Fibroblast of the aortic adventitia (primary cell): Measurements from ENCODE around the gene CDH12. TPM values are rescaled to one million over a fixed set of nuclear protein-coding genes. Genes with fewer than 3 reads are reported as not detected.

Experiments used
- DNase-seq: peaks from one replicate; pipeline ENCODE4 v3.0.0-alpha.2; 2010; ENCODE audit warnings: low read depth
- H3K4me3 ChIP-seq: 2 replicates; pipeline ENCODE4 v1.5.1; 2011; ENCODE audit warnings: low read depth, mild to moderate bottlenecking, control low read depth, low read length, moderate library complexity
- CTCF ChIP-seq: IDR thresholded peaks from 2 replicates; pipeline ENCODE4 v1.5.1; 2011; ENCODE audit warnings: mild to moderate bottlenecking, low read length, control low read depth, inconsistent platforms; ENCODE audit not compliant: insufficient read depth
- total RNA-seq: library from RNA; depleted of rRNA; stranded (reverse); fragments of >200 nt; gene quantifications from 2 replicates; pipeline ENCODE4 v1.2.3, GENCODE V29; 2012; ENCODE audit warnings: low replicate concordance

Gene CDH12
- total RNA-seq, 1 donor: 0.09 TPM

- DNase-seq: no peak
- no peak for TF ChIP-seq CTCF
- H3K4me3 ChIP-seq: no peak overlapping the region
Observed at GRCh38 chr5:22480305-22480704, 372.8 kb downstream of the CDH12 start.

GRCh38 chr5:22473886-22474285 is 379.3 kb downstream of the CDH12 start:
- TF ChIP-seq CTCF: no peak
- H3K4me3 ChIP-seq: no peak overlapping the region
- DNase-seq: no peak

- no peak overlapping the region for H3K4me3 ChIP-seq
- no peak for TF ChIP-seq CTCF
- DNase-seq: no peak
Observed at GRCh38 chr5:22471154-22471553, 382.0 kb downstream of the CDH12 start.

GRCh38 chr5:22470408-22470807 is 382.7 kb downstream of the CDH12 start:
- no peak for DNase-seq
- TF ChIP-seq CTCF: no peak
- no peak overlapping the region for H3K4me3 ChIP-seq

GRCh38 chr5:22465616-22466015 is 387.5 kb downstream of the CDH12 start:
- no peak for DNase-seq
- H3K4me3 ChIP-seq: no peak overlapping the region
- TF ChIP-seq CTCF: no peak

- no peak for DNase-seq
- no peak overlapping the region for H3K4me3 ChIP-seq
- TF ChIP-seq CTCF: no peak
Observed at GRCh38 chr5:22465177-22465576, 388.0 kb downstream of the CDH12 start.

- DNase-seq: no peak
- no peak for TF ChIP-seq CTCF
- no peak overlapping the region for H3K4me3 ChIP-seq
Observed at GRCh38 chr5:22460189-22460588, 393.0 kb downstream of the CDH12 start.
